Astrocyte of the cerebellum (primary cell): Measurements from ENCODE around the gene DIP2C.

Source experiments
- DNase-seq: peaks from one replicate; pipeline ENCODE4 v3.0.0-alpha.2; 2011; ENCODE audit warnings: low read depth
- H3K4me3 ChIP-seq: 2 replicates; pipeline ENCODE4 v1.5.1; 2011; ENCODE audit warnings: mild to moderate bottlenecking, low read depth, low read length, moderate library complexity
- CTCF ChIP-seq: IDR thresholded peaks from 2 replicates; pipeline ENCODE4 v1.5.1; 2012; ENCODE audit warnings: low read length, low read depth, moderate library complexity, mild to moderate bottlenecking; ENCODE audit errors: missing control alignments
- in situ Hi-C: cut with HindIII; loops from 2 replicates; pipeline ENCODE4 v1.10.0; 2017; ENCODE audit warnings: low sequenced_read_pairs

Gene DIP2C

GRCh38 chr10:546971-547590 is 142.4 kb downstream of the DIP2C start:
- in situ Hi-C loops: no loop called here
- no peak overlapping the region for H3K4me3 ChIP-seq
- TF ChIP-seq CTCF: no peak
- DNase-seq: no peak

GRCh38 chr10:546451-546850 is 143.0 kb downstream of the DIP2C start:
- no peak for DNase-seq
- TF ChIP-seq CTCF: no peak
- in situ Hi-C loops: no loop called here
- no peak overlapping the region for H3K4me3 ChIP-seq

GRCh38 chr10:543862-544822 is 145.3 kb downstream of the DIP2C start:
- in situ Hi-C loops: no loop called here
- H3K4me3 ChIP-seq: no peak overlapping the region
- DNase-seq: no peak
- no peak for TF ChIP-seq CTCF

- DNase-seq: no peak
- H3K4me3 ChIP-seq: no peak overlapping the region
- in situ Hi-C loops: no loop called here
- TF ChIP-seq CTCF: no peak
Measured at GRCh38 chr10:543131-543530, 146.3 kb downstream of the DIP2C start.

- TF ChIP-seq CTCF: no peak
- H3K4me3 ChIP-seq: no peak overlapping the region
- DNase-seq: no peak
- in situ Hi-C loops: no loop called here
Measured at GRCh38 chr10:541750-542371, 147.6 kb downstream of the DIP2C start.

GRCh38 chr10:541041-541440 is 148.4 kb downstream of the DIP2C start:
- no peak for TF ChIP-seq CTCF
- H3K4me3 ChIP-seq: no peak overlapping the region
- in situ Hi-C loops: no loop called here
- DNase-seq: no peak
